Colonic mucosa (tissue), 4 donors: ENCODE data around the gene MEX3C. TPM values are rescaled to one million over a fixed set of nuclear protein-coding genes. Genes with fewer than 3 reads are reported as not detected.

Experiments
- DNase-seq: peaks from one replicate; pipeline ENCODE4 v3.0.0-alpha.2; 2020
- H3K27ac ChIP-seq: fragments of 200-600 bp; one replicate; pipeline ENCODE4 v1.8.0; 2021
- H3K27me3 ChIP-seq: fragments of 200-600 bp; one replicate; pipeline ENCODE4 v1.8.0; 2021
- H3K36me3 ChIP-seq: fragments of 200-600 bp; one replicate; pipeline ENCODE4 v1.8.0; 2021
- H3K4me1 ChIP-seq: fragments of 200-600 bp; one replicate; pipeline ENCODE4 v1.8.0; 2021; ENCODE audit warnings: mild to moderate bottlenecking
- H3K4me3 ChIP-seq: fragments of 200-600 bp; one replicate; pipeline ENCODE4 v1.8.0; 2021
- H3K9ac ChIP-seq, 2 donors: one replicate each; pipeline ENCODE4 v1.7.0; 2013; ENCODE audit warnings: control low read depth in 2 of 2, low read depth in 2 of 2, low read length in 2 of 2
- H3K9me3 ChIP-seq: fragments of 200-600 bp; one replicate; pipeline ENCODE4 v1.8.0; 2021
- CTCF ChIP-seq: fragments of 200-600 bp; IDR thresholded peaks from one replicate; pipeline ENCODE4 v1.8.0; 2022; ENCODE audit warnings: antibody characterized with exemption, mild to moderate bottlenecking
- intact Hi-C: fragments of 100-400 bp; cut with DNase I; formaldehyde crosslinking; loops from one replicate; pipeline ENCODE4 v1.14.1; 2022
- total RNA-seq, 2 donors: library from RNA; stranded (reverse); fragmentation: NEBNext Ultra II Directional in 1 of 2; extraction: Animal tissue kit (Norgen Biotek cat#: 25700) in 1 of 2; gene quantifications; one replicate each; pipeline ENCODE4 v1.2.1, GENCODE V29; 2021
- donor health status: healthy.
- donor health status: DM: no; HTN: no; CAD: no.
- donor health status: DM: no; HTN: no; CAD: no.

Gene MEX3C
- total RNA-seq, 2 donors from 2014 or later = 21.3 to 36.7 TPM

DNA sequence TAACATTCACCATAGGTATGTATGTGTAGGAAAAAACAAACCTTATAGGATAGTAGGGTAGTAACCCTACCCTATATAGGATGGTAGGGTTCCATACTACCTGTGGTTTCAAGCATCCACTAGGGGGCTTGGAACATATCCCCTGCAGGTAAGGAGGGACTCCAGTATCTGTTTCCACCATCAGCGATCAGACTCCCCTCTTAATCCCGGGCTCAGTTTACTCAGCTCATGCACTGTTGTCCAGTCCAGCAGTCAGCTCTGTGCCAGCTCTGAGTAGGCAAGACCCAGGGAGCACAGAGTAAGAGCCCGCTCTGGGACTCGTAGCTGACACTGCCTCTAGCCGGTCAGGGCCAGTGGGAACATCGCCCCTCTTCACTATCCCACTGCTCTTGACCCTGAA, 61.7 kb downstream of the MEX3C start:
- H3K4me1 ChIP-seq = no peaks in the 10 kb centered on the region
- H3K27me3 ChIP-seq = no peaks in the 10 kb centered on the region
- no peaks in the 10 kb centered on the region for H3K9me3 ChIP-seq
- H3K9ac ChIP-seq = no peak overlapping the region
- intact Hi-C loops = no loop called here
- no peak for DNase-seq
- H3K4me3 ChIP-seq = no peak overlapping the region
- TF ChIP-seq CTCF = no peak
- no peaks in the 10 kb centered on the region for H3K36me3 ChIP-seq
- no peak overlapping the region for H3K27ac ChIP-seq

GRCh38 chr18:51135364-51135763, 62.1 kb downstream of the MEX3C start:
- intact Hi-C loops = no loop called here
- Histone ChIP-seq H3K27me3 (no peaks in the 10 kb centered on the region), H3K36me3 (no peaks in the 10 kb centered on the region), H3K4me1 (no peaks in the 10 kb centered on the region), H3K27ac (no peak overlapping the region), H3K9me3 (no peaks in the 10 kb centered on the region), H3K4me3 (no peak overlapping the region), H3K9ac (no peak overlapping the region)
- no peak for TF ChIP-seq CTCF
- DNase-seq = no peak

- Histone ChIP-seq H3K4me1 (no peaks in the 10 kb centered on the region), H3K9me3 (no peaks in the 10 kb centered on the region), H3K36me3 (no peaks in the 10 kb centered on the region), H3K4me3 (no peak overlapping the region), H3K27me3 (no peaks in the 10 kb centered on the region), H3K9ac (no peak overlapping the region), H3K27ac (no peak overlapping the region)
- intact Hi-C loops = no loop called here
- no peak for TF ChIP-seq CTCF
- DNase-seq = no peak
Observed at GRCh38 chr18:51134721-51135120, 62.8 kb downstream of the MEX3C start.

- H3K27me3 ChIP-seq = no peaks in the 10 kb centered on the region
- no peak for DNase-seq
- H3K9ac ChIP-seq = no peak overlapping the region
- H3K4me3 ChIP-seq = no peak overlapping the region
- no peaks in the 10 kb centered on the region for H3K9me3 ChIP-seq
- intact Hi-C loops = no loop called here
- H3K4me1 ChIP-seq = no peaks in the 10 kb centered on the region
- TF ChIP-seq CTCF = no peak
- H3K27ac ChIP-seq = no peak overlapping the region
- no peaks in the 10 kb centered on the region for H3K36me3 ChIP-seq
Observed at GRCh38 chr18:51133580-51134160, 63.8 kb downstream of the MEX3C start.

GRCh38 chr18:51132256-51132935, 65.1 kb downstream of the MEX3C start:
- TF ChIP-seq CTCF = no peak
- no peaks in the 10 kb centered on the region for H3K9me3 ChIP-seq
- no peak overlapping the region for H3K27ac ChIP-seq
- H3K4me1 ChIP-seq = no peaks in the 10 kb centered on the region
- no peak overlapping the region for H3K4me3 ChIP-seq
- intact Hi-C loops = no loop called here
- DNase-seq = no peak
- H3K9ac ChIP-seq = no peak overlapping the region
- H3K27me3 ChIP-seq = no peaks in the 10 kb centered on the region
- H3K36me3 ChIP-seq = no peaks in the 10 kb centered on the region
